Measurements from ENCODE around the gene KCNK15.

DNA sequence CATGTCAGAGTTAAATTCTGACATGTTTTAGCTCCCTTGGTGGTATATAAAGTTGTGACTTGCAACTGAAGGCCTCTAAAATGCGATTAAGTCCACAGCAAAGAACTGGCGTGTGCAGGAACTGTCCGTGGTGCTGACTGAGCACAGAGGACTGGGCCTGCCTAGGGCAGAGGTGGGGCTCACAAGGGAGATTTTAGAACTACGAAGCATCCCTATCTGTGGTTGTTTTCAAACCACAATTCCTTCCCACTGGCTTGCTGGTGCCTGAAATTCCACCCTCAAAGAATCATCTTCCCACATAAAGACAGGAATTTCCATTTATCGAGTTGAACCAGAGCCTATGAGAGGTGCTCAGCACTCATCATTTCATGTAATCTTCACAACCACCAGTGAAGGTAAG is 34.6 kb downstream of the KCNK15 start:
- TF ChIP-seq, protein P1, sequence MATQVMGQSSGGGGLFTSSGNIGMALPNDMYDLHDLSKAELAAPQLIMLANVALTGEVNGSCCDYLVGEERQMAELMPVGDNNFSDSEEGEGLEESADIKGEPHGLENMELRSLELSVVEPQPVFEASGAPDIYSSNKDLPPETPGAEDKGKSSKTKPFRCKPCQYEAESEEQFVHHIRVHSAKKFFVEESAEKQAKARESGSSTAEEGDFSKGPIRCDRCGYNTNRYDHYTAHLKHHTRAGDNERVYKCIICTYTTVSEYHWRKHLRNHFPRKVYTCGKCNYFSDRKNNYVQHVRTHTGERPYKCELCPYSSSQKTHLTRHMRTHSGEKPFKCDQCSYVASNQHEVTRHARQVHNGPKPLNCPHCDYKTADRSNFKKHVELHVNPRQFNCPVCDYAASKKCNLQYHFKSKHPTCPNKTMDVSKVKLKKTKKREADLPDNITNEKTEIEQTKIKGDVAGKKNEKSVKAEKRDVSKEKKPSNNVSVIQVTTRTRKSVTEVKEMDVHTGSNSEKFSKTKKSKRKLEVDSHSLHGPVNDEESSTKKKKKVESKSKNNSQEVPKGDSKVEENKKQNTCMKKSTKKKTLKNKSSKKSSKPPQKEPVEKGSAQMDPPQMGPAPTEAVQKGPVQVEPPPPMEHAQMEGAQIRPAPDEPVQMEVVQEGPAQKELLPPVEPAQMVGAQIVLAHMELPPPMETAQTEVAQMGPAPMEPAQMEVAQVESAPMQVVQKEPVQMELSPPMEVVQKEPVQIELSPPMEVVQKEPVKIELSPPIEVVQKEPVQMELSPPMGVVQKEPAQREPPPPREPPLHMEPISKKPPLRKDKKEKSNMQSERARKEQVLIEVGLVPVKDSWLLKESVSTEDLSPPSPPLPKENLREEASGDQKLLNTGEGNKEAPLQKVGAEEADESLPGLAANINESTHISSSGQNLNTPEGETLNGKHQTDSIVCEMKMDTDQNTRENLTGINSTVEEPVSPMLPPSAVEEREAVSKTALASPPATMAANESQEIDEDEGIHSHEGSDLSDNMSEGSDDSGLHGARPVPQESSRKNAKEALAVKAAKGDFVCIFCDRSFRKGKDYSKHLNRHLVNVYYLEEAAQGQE (IDR thresholded peaks at IDR 0.05; ENCODE audit: insufficient read depth in 1 of 2, low read depth in 2 of 2, low read length in 2 of 2): peak; percentile 96 to 100
- TF ChIP-seq POLR2AphosphoS5 (IDR thresholded peaks at IDR 0.05; ENCODE audit: low read depth, low read length): no peak
- no peak for TF ChIP-seq TAF1 (IDR thresholded peaks at IDR 0.05; ENCODE audit: borderline replicate concordance, insufficient read depth, low read length)

All from PFSK-1 (cell line).